ENCODE measurements around the gene EIF2A. TPM values are rescaled to one million over a fixed set of nuclear protein-coding genes. Genes with fewer than 3 reads are reported as not detected.

Gene EIF2A
- total and polyA plus RNA-seq, 9 of the 15 experiments (the other 6 are each of a cell fraction or from before 2014, with no cell fraction given), result 106 to 192 (median 168) TPM

- no peaks in the 10 kb centered on the region for H3K36me3 ChIP-seq (ENCODE audit: control insufficient read depth, insufficient read depth, low read length)
- intact Hi-C loops (cut with micrococcal nuclease), result no loop called here
- POLR2A ChIA-PET, result interaction anchor here (0.6 kb wide), 1 partner anchor 28 kb away, joined by 3 read pairs; no protein-coding TSS in a partner anchor
- ATAC-seq (no peak), FAIRE-seq (no peak), DNase-seq (ENCODE audit: extremely low read depth in 1 of 4, low spot score in 3 of 4) (no peak)
- no peak overlapping the region for H3K4me3 ChIP-seq
- no peak overlapping the region for H3K9ac ChIP-seq (ENCODE audit: insufficient read depth in 1 of 2, low read depth in 2 of 2, low read length in 2 of 2)
- no TSS peak for BruUV-seq (replicated peaks)
- no peaks in the 10 kb centered on the region for H3K9me3 ChIP-seq (replicated peaks; ENCODE audit: control insufficient read depth, insufficient read depth, low read depth, low read length)
- no peaks in the 10 kb centered on the region for H4K20me1 ChIP-seq (replicated peaks; ENCODE audit: control insufficient read depth, insufficient read depth, low read length)
- H3K9me1 ChIP-seq (ENCODE audit: control insufficient read depth, insufficient read depth, low read length), result no peaks in the 10 kb centered on the region
- CTCF ChIA-PET (ENCODE audit: low intra/inter-chr PET ratio), result no interaction called here
- H3K27ac ChIP-seq (ENCODE audit: extremely low read depth, low read depth, low read length), result no peak overlapping the region
- in situ Hi-C loops (cut with MboI), result loop anchor here (5.0 to 25.0 kb wide), 3 partner anchors 282 to 628 kb away; partner anchors contain the start of gene PFN2
- 2% methylated on average over 2 of the region's 2 CpGs for WGBS (ENCODE audit: insufficient coverage, low coverage, missing lambda C conversion rate)
- no peak overlapping the region for H2AFZ ChIP-seq (ENCODE audit: low read depth, low read length)
- TF ChIP-seq POLR2H (tag; IDR thresholded peaks at IDR 0.05; ENCODE audit: low read depth) (no peak), ZNF24 (IDR thresholded peaks at IDR 0.05) (peak; percentile 81; the same call in 1 of the 2 replicates), SPI1 (IDR thresholded peaks at IDR 0.05; ENCODE audit: borderline replicate concordance, low read depth, low read length) (peak; percentile 78)
- no peaks in the 10 kb centered on the region for H3K4me1 ChIP-seq (replicated peaks in 1 of 2; ENCODE audit: control insufficient read depth in 2 of 2, insufficient read depth in 2 of 2, low read length in 2 of 2)
- no peak overlapping the region for H3K4me2 ChIP-seq (ENCODE audit: insufficient read depth, low read length)
- 0 out of 5 replicates have a peak, but pooled peaks cover 0 to under 1% of the 10 kb centered on the region in 2 experiments for H3K27me3 ChIP-seq (ENCODE audit: control insufficient read depth in 2 of 2, insufficient read depth in 2 of 2, low read length in 2 of 2)
- H3K79me2 ChIP-seq (ENCODE audit: control insufficient read depth, insufficient read depth, low read length), result no peaks in the 10 kb centered on the region
These were observed 36.8 kb upstream of the EIF2A start for GRCh38 chr3:150509780-150510179.

- H3K27ac ChIP-seq (ENCODE audit: extremely low read depth, low read depth, low read length), result no peak overlapping the region
- FAIRE-seq, result no peak
- no peak overlapping the region for H3K4me2 ChIP-seq (ENCODE audit: insufficient read depth, low read length)
- no peak for ATAC-seq
- POLR2A ChIA-PET, result no interaction called here
- H3K36me3 ChIP-seq (ENCODE audit: control insufficient read depth, insufficient read depth, low read length), result no peaks in the 10 kb centered on the region
- in situ Hi-C loops (cut with MboI), result loop anchor here (25.0 kb wide), 2 partner anchors 549 to 626 kb away; partner anchors contain the start of gene PFN2
- no peaks in the 10 kb centered on the region for H3K79me2 ChIP-seq (ENCODE audit: control insufficient read depth, insufficient read depth, low read length)
- no peak overlapping the region for H2AFZ ChIP-seq (ENCODE audit: low read depth, low read length)
- H3K27me3 ChIP-seq (ENCODE audit: control insufficient read depth in 2 of 2, insufficient read depth in 2 of 2, low read length in 2 of 2), result no peaks in the 10 kb centered on the region
- 9% methylated on average over 4 of the region's 4 CpGs for WGBS (ENCODE audit: insufficient coverage, low coverage, missing lambda C conversion rate)
- 0 out of 2 replicates have a peak, but pooled peaks have one; percentile 10 for TF ChIP-seq MAFG (tag; conservative IDR thresholded peaks at IDR 0.05)
- no peak for TF ChIP-seq RBM22 (IDR thresholded peaks at IDR 0.05; ENCODE audit: low read depth, low read length, poor library complexity, severe bottlenecking)
- peaks cover 3% of the 10 kb centered on the region; the same call in 1 of the 2 replicates for H3K9me3 ChIP-seq (replicated peaks; ENCODE audit: control insufficient read depth, insufficient read depth, low read depth, low read length)
- intact Hi-C loops (cut with micrococcal nuclease), result no loop called here
- DNase-seq (ENCODE audit: extremely low read depth in 1 of 4, low spot score in 3 of 4), result no peak
- H3K4me1 ChIP-seq (replicated peaks in 1 of 2; ENCODE audit: control insufficient read depth in 2 of 2, insufficient read depth in 2 of 2, low read length in 2 of 2), result no peaks in the 10 kb centered on the region
- H3K4me3 ChIP-seq, result no peak overlapping the region
- CTCF ChIA-PET (ENCODE audit: low intra/inter-chr PET ratio), result no interaction called here
- H3K9ac ChIP-seq (ENCODE audit: insufficient read depth in 1 of 2, low read depth in 2 of 2, low read length in 2 of 2), result no peak overlapping the region
- H3K9me1 ChIP-seq (ENCODE audit: control insufficient read depth, insufficient read depth, low read length), result no peaks in the 10 kb centered on the region
- BruUV-seq (replicated peaks), result no TSS peak
- no peaks in the 10 kb centered on the region for H4K20me1 ChIP-seq (replicated peaks; ENCODE audit: control insufficient read depth, insufficient read depth, low read length)
These were observed 35.3 kb upstream of the EIF2A start for GRCh38 chr3:150511122-150511821.
